Measurements from ENCODE around the gene STX2. TPM values are rescaled to one million over a fixed set of nuclear protein-coding genes. Genes with fewer than 3 reads are reported as not detected.

The STX2 gene
- total RNA-seq, 2 donors from 2014 or later, result 24.5 to 26.3 TPM

- no peak for DNase-seq (ENCODE audit: low spot score)
- Histone ChIP-seq H3K4me1 (peaks cover 0 to under 1% of the 10 kb centered on the region in 2 donors), H3K36me3 (no peaks in the 10 kb centered on the region), H3K27ac (no peak overlapping the region), H3K4me3 (no peak overlapping the region), H3K27me3 (no peaks in the 10 kb centered on the region), H3K9me3 (no peaks in the 10 kb centered on the region)
- no peak for TF ChIP-seq CTCF (IDR thresholded peaks at IDR 0.05)
Measured at GRCh38 chr12:130770413-130771028, 68.5 kb downstream of the STX2 start.

GRCh38 chr12:130768120-130768519, 70.9 kb downstream of the STX2 start:
- DNase-seq (ENCODE audit: low spot score), result no peak
- H3K27ac ChIP-seq, result no peak overlapping the region
- H3K4me1 ChIP-seq, result no peaks in the 10 kb centered on the region
- H3K9me3 ChIP-seq, result no peaks in the 10 kb centered on the region
- H3K36me3 ChIP-seq, result no peaks in the 10 kb centered on the region
- no peaks in the 10 kb centered on the region for H3K27me3 ChIP-seq
- no peak overlapping the region for H3K4me3 ChIP-seq
- TF ChIP-seq CTCF (IDR thresholded peaks at IDR 0.05), result no peak

DNA sequence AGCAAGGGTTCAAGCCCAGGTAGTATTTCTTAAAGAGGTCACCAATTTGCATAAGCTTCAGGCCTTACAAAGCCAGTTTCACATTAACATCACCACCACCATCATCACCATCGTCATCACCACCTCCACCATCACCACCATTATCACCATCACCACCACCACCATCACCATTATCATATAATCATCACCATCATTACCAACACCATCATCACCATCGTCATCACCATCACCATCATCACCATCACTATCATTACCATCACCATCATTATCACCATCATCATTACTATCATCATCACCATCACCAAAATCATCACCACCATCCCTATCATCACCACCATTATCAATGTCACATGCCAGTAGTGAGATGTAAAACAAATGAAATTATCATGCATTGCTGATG, 72.6 kb downstream of the STX2 start:
- no peak overlapping the region for H3K27ac ChIP-seq
- H3K36me3 ChIP-seq, result no peaks in the 10 kb centered on the region
- H3K4me1 ChIP-seq, result no peaks in the 10 kb centered on the region
- no peaks in the 10 kb centered on the region for H3K9me3 ChIP-seq
- DNase-seq (ENCODE audit: low spot score), result no peak
- no peaks in the 10 kb centered on the region for H3K27me3 ChIP-seq
- H3K4me3 ChIP-seq, result no peak overlapping the region
- no peak for TF ChIP-seq CTCF (IDR thresholded peaks at IDR 0.05)

DNA sequence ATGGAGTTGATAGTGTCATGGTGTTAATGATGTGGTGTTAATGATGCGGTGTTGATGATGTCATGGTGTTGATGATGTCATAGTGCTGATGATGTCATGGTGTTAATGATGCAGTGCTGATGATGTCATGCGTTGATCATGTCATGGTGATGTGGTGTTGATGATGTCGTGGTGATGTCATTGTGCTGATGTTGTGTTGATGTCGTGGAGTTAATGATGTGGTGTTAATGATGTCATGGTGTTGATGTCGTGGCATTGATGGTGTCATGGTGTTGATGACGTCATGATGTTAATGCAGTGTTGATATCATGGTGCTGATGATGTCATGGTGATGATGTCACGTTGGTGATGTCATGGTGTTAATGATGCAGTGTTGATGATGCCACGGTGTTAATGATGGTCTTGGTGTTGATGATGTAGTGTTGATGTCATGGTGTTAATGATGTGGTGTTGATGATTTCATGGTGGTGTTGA, 73.8 kb downstream of the STX2 start:
- Histone ChIP-seq H3K4me3 (no peak overlapping the region), H3K27me3 (no peaks in the 10 kb centered on the region), H3K27ac (no peak overlapping the region), H3K36me3 (no peaks in the 10 kb centered on the region), H3K9me3 (no peaks in the 10 kb centered on the region), H3K4me1 (no peaks in the 10 kb centered on the region)
- no peak for TF ChIP-seq CTCF (IDR thresholded peaks at IDR 0.05)
- DNase-seq (ENCODE audit: low spot score), result no peak

DNA sequence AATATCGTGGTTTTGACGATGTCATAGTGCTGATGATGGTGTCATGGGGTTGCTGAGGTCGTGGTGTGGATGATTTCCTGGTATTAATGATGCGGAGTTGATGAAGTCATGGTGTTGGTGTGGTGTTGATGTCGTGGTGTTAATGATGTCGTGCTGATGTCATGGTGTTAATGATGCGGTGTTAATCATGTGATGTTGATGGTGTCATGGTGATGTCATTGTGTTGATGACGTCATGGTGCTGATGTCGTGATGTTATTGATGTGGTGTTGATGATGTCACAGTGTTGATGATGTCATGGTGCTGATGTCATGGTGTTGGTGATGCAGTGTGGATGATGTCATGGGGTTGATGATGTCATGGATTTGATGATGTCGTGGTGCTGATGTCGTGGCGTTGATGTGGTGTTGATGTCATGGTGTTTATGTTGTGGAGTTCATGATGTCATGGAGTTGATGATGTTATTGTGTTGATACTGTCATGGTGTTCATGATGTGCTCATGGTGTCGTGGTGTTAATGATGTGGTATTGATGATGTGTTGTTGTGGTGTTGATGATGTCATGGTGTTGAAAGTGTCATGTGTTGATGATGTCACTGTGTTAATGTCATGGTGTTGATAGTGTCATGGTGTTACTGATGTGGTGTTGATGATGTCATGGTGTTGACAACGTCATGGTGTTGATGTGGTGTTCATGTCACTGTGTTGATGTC, 74.4 kb downstream of the STX2 start:
- Histone ChIP-seq H3K9me3 (no peaks in the 10 kb centered on the region), H3K27ac (no peak overlapping the region), H3K27me3 (no peaks in the 10 kb centered on the region), H3K36me3 (no peaks in the 10 kb centered on the region), H3K4me1 (no peaks in the 10 kb centered on the region), H3K4me3 (no peak overlapping the region)
- no peak for DNase-seq (ENCODE audit: low spot score)
- no peak for TF ChIP-seq CTCF (IDR thresholded peaks at IDR 0.05)
